Loucy (cell line): Measurements from ENCODE around the gene MALRD1.

Experiments
- H2AFZ ChIP-seq: fragments of 200-600 bp; sonication (generic); 2 replicates; pipeline ENCODE4 v1.6.0; 2016; ENCODE audit warnings: antibody characterized with exemption, mild to moderate bottlenecking, low read length, moderate library complexity
- H3F3A ChIP-seq: fragments of 200-600 bp; 2 replicates; pipeline ENCODE4 v1.6.0; 2016; ENCODE audit warnings: antibody characterized with exemption, low read depth, mild to moderate bottlenecking
- H3K27me3 ChIP-seq: fragments of 200-600 bp; sonication (generic); 2 replicates; pipeline ENCODE4 v1.6.1; 2014; ENCODE audit warnings: low read length, mild to moderate bottlenecking; ENCODE audit not compliant: insufficient read depth, poor library complexity, severe bottlenecking
- H3K36me3 ChIP-seq: fragments of 200-600 bp; sonication (generic); 2 replicates; pipeline ENCODE4 v1.6.1; 2016; ENCODE audit warnings: low read length; ENCODE audit not compliant: insufficient read depth
- H3K4me1 ChIP-seq: fragments of 200-600 bp; sonication (generic); 2 replicates; pipeline ENCODE4 v1.5.1; 2014; ENCODE audit warnings: low read length, mild to moderate bottlenecking; ENCODE audit not compliant: insufficient read depth, poor library complexity, severe bottlenecking
- H3K4me2 ChIP-seq: fragments of 200-600 bp; sonication (generic); 2 replicates; pipeline ENCODE4 v1.6.0; 2014; ENCODE audit warnings: antibody characterized with exemption, low read length, low read depth, mild to moderate bottlenecking; ENCODE audit not compliant: poor library complexity, severe bottlenecking
- H3K4me3 ChIP-seq: fragments of 200-600 bp; sonication (generic); 2 replicates; pipeline ENCODE4 v1.5.1; 2014; ENCODE audit warnings: low read length, mild to moderate bottlenecking, mixed read lengths; ENCODE audit not compliant: poor library complexity, severe bottlenecking
- H3K79me2 ChIP-seq: fragments of 200-600 bp; sonication (generic); 2 replicates; pipeline ENCODE4 v1.6.1; 2014; ENCODE audit warnings: low read length; ENCODE audit not compliant: insufficient read depth
- H3K9ac ChIP-seq: fragments of 200-600 bp; sonication (generic); 2 replicates; pipeline ENCODE4 v1.6.0; 2014; ENCODE audit warnings: mild to moderate bottlenecking, low read depth, low read length, moderate library complexity; ENCODE audit not compliant: poor library complexity, severe bottlenecking
- H3K9me2 ChIP-seq: fragments of 200-600 bp; sonication (generic); replicated peaks from 2 replicates; pipeline ENCODE4 v1.6.1; 2016; ENCODE audit warnings: low read depth, low read length, mixed read lengths
- H3K9me3 ChIP-seq: fragments of 200-600 bp; sonication (generic); 2 replicates; pipeline ENCODE4 v1.6.1; 2014; ENCODE audit warnings: mild to moderate bottlenecking, antibody characterized with exemption, low read length, low read depth; ENCODE audit not compliant: insufficient read depth
- H4K20me1 ChIP-seq: fragments of 200-600 bp; sonication (generic); 2 replicates; pipeline ENCODE4 v1.6.0; 2014; ENCODE audit warnings: antibody characterized with exemption, low read length, mild to moderate bottlenecking; ENCODE audit not compliant: insufficient read depth, poor library complexity, severe bottlenecking
- CTCF ChIP-seq: fragments of 200-600 bp; sonication (generic); conservative IDR thresholded peaks from 2 replicates; pipeline ENCODE4 v1.5.1; 2014; ENCODE audit warnings: mild to moderate bottlenecking, antibody characterized with exemption, low read length
- EZH2phosphoT487 ChIP-seq: fragments of 200-600 bp; IDR thresholded peaks from 2 replicates; pipeline ENCODE4 v1.6.1; 2018; ENCODE audit warnings: antibody characterized with exemption, mild to moderate bottlenecking, moderate library complexity, borderline replicate concordance

The MALRD1 gene

GRCh38 chr10:19704544-19704943 lies 655.9 kb downstream of the MALRD1 start:
- no peaks in the 10 kb centered on the region for H3K9me2 ChIP-seq
- H3F3A ChIP-seq = no peaks in the 10 kb centered on the region
- no peaks in the 10 kb centered on the region for H3K79me2 ChIP-seq
- H3K4me2 ChIP-seq = no peak overlapping the region
- H4K20me1 ChIP-seq = no peaks in the 10 kb centered on the region
- TF ChIP-seq EZH2phosphoT487 (no peak), CTCF (no peak)
- no peaks in the 10 kb centered on the region for H3K36me3 ChIP-seq
- no peak overlapping the region for H3K4me3 ChIP-seq
- H3K27me3 ChIP-seq = no peaks in the 10 kb centered on the region
- no peak overlapping the region for H3K9ac ChIP-seq
- no peaks in the 10 kb centered on the region for H3K9me3 ChIP-seq
- H3K4me1 ChIP-seq = peaks cover 8% of the 10 kb centered on the region
- no peak overlapping the region for H2AFZ ChIP-seq

GRCh38 chr10:19705250-19705649 lies 656.6 kb downstream of the MALRD1 start:
- no peak overlapping the region for H2AFZ ChIP-seq
- H3K79me2 ChIP-seq = no peaks in the 10 kb centered on the region
- no peaks in the 10 kb centered on the region for H3F3A ChIP-seq

GRCh38 chr10:19706904-19707303 lies 658.3 kb downstream of the MALRD1 start:
- TF ChIP-seq EZH2phosphoT487 (no peak), CTCF (no peak)
- Histone ChIP-seq H2AFZ (no peak overlapping the region), H3K4me3 (no peak overlapping the region), H3K27me3 (no peaks in the 10 kb centered on the region), H3K4me1 (peaks cover 8% of the 10 kb centered on the region), H3K9me2 (no peaks in the 10 kb centered on the region), H3K9me3 (peaks cover 9% of the 10 kb centered on the region; the same call in 1 of the 2 replicates), H3K36me3 (peaks cover under 1% of the 10 kb centered on the region; the same call in 1 of the 2 replicates), H4K20me1 (no peaks in the 10 kb centered on the region), H3K79me2 (no peaks in the 10 kb centered on the region), H3K9ac (no peak overlapping the region), H3K4me2 (no peak overlapping the region), H3F3A (no peaks in the 10 kb centered on the region)

More at GRCh38 chr10:19705250-19705649, 656.6 kb downstream of the MALRD1 start:
- Histone ChIP-seq H3K9me3 (no peaks in the 10 kb centered on the region), H3K4me3 (no peak overlapping the region), H3K27me3 (no peaks in the 10 kb centered on the region), H3K4me2 (no peak overlapping the region), H3K9ac (no peak overlapping the region), H3K36me3 (no peaks in the 10 kb centered on the region), H3K9me2 (no peaks in the 10 kb centered on the region), H3K4me1 (peaks cover 8% of the 10 kb centered on the region), H4K20me1 (no peaks in the 10 kb centered on the region)
- TF ChIP-seq EZH2phosphoT487 (no peak), CTCF (no peak)
